ENCODE measurements around the gene KDM5D.

Gene KDM5D

DNA sequence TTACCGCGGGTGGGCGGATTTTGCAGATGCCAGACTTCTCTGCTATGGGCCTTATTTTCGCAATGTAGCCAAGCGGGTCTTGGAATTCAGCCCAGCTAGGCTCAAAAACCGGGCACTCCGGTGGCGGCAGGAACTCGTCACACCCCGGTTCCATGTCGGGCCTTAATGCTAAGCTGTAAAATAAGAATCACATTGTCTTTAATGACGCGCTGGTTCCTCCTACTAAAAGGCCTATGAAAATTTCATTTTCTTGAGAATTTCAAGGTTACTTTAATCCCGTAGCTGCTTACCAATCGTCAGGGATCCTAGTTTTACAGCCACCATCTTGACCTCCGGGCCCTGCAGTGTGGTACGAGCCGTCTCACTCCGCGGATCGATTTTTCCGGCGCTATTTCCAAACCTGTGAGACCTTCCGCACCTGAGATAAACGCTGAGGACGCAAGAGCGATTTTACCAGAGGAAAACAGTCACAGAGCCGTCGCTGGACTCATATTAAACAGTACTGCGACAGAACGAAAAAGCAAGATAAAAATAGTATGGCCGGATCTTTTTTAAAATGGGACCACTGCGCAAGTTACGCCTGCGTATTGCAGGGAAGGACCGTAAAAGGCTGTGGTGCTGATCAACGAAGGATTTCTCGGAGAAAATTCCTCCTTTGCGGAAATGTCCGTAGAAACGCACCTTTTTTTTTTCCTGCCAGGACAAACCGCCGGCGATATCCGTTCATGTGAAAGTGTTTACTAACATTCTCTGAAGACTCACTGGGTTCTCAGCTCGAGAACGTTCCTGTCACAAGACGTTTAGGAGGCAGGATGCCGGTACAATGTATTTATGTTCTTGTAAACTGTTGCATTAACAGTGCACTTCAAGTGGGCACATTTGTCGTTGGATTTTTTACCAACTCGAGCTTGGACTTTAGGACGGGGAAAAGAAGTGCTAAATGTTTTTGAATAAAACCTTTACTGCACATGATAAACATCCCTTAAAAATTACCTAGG is at the start of gene KDM5D:
TSS of gene KDM5D (minus strand) at position 346 of the 998 bp plus-strand sequence. CDS start at position 154, 192 bp downstream.
- no peak for TF ChIP-seq CTCF (IDR thresholded peaks at IDR 0.05; ENCODE audit: extremely low read depth, missing control alignments)
- DNase-seq (ENCODE audit: low spot score), result peak; percentile 23

DNA sequence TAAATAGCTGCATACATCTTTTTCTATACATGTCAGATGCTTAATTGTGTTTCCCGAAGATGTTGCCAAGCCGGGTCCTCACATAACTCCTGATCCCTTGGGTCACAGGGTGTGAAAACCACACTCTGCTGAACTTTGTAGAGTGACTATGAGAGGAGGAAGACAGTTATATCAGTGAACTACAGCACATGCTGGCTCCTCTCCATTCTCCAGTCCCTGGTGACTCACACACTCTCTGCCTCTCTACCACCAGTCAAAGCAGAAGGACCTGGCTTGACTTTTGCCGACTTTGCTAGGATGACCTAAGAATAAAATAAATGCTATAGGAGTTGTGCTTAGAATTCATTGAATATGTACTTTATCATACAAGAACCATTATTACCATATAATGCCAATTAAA is 23.8 kb upstream of the KDM5D start:
- no peak for DNase-seq (ENCODE audit: low spot score)
- no peak for TF ChIP-seq CTCF (IDR thresholded peaks at IDR 0.05; ENCODE audit: extremely low read depth, missing control alignments)

DNA sequence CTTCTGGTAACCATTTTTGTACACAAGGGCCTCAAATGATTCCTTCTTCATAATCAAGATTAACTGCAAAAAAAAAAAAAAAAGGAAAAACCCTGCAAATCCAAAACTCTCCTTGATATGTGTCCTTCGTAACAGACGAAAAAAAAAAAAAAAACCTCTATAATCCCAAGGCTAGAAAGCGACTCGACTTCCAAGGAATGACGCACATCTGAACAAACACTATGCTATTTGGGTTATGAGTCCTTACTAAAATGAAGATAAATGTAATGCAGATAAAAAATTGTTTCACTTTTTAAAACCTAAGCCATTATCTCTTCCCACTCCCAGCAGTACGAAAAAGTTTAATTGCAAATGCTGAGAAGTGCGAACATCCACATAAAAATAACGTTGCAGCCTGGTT is 1.2 kb downstream of the KDM5D start:
- no peak for TF ChIP-seq CTCF (IDR thresholded peaks at IDR 0.05; ENCODE audit: extremely low read depth, missing control alignments)
- no peak for DNase-seq (ENCODE audit: low spot score)

GRCh38 chrY:19742153-19742552 is 2.4 kb downstream of the KDM5D start:
- no peak for DNase-seq (ENCODE audit: low spot score)
- TF ChIP-seq CTCF (IDR thresholded peaks at IDR 0.05; ENCODE audit: extremely low read depth, missing control alignments), result no peak

GRCh38 chrY:19734425-19734824 is 10.1 kb downstream of the KDM5D start:
- TF ChIP-seq CTCF (IDR thresholded peaks at IDR 0.05; ENCODE audit: extremely low read depth, missing control alignments), result no peak
- DNase-seq (ENCODE audit: low spot score), result no peak

DNA sequence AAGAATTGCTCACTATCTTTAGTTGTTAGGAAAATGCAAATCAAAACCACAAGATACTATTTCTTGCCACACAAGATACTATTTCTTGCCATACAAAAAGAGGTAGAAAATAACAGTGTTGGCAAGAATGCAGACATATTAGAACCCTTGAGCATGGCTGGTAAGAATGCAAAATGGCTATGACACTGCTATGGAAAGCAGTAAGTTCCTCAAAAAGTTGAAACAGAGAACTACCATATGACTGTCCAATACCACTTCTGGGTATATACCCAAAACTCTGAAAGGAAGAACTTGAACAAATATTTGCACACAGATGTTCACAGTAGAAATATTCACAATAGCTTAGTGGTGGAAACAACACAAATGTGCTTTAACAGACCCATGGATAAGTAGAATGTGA is 26.6 kb downstream of the KDM5D start:
- TF ChIP-seq CTCF (IDR thresholded peaks at IDR 0.05; ENCODE audit: extremely low read depth, missing control alignments), result no peak
- peak; percentile 7 for DNase-seq (ENCODE audit: low spot score)

DNA sequence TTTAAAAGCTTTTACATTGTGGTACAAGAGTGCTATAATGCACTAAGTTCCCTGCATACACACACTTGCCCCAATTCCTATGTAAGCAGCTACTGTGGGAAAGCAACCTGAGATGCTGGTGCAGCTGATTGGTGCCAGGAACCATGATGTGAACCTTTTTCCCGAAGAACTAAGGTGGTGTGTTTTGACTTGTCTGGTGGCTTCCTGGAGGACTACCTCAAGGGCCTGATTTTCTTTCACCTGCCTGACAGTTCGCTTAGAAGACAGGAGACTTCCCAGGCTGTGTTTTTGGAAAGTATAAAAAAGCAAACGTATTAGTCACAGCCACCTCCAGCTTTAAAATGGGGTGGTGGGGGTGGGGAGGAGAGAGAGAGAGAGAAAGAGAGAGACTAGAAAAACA is 27.4 kb downstream of the KDM5D start:
- DNase-seq (ENCODE audit: low spot score), result no peak
- no peak for TF ChIP-seq CTCF (IDR thresholded peaks at IDR 0.05; ENCODE audit: extremely low read depth, missing control alignments)
